Stimulated activated memory B cell treated with anti-CD40 and anti-IgM and Interleukin-4, amounts not matched to agents 10 μg/mL and 1 μg/mL and 100 μg/mL, for 72 hours (primary cell): ENCODE data around the gene ADARB2.

Source experiments
- ATAC-seq: fragments of 150-1000 bp; cut with Tn5 transposase; 2 replicates; pipeline ENCODE4 v1.10.0; 2021
- H3K27ac Mint-ChIP-seq: one replicate; pipeline ENCODE4 v1.8.0; 2022; ENCODE audit warnings: mild to moderate bottlenecking, mixed read lengths
- H3K27me3 Mint-ChIP-seq: one replicate; pipeline ENCODE4 v1.8.0; 2022; ENCODE audit warnings: mixed read lengths
- H3K36me3 Mint-ChIP-seq: one replicate; pipeline ENCODE4 v1.8.0; 2022; ENCODE audit warnings: mixed read lengths
- H3K4me1 Mint-ChIP-seq: one replicate; pipeline ENCODE4 v1.8.0; 2022; ENCODE audit warnings: mixed read lengths
- H3K4me3 Mint-ChIP-seq: one replicate; pipeline ENCODE4 v1.8.0; 2022; ENCODE audit warnings: mild to moderate bottlenecking, moderate library complexity, mixed read lengths
- H3K9me3 Mint-ChIP-seq: one replicate; pipeline ENCODE4 v1.8.0; 2022; ENCODE audit warnings: mixed read lengths

Gene ADARB2

DNA sequence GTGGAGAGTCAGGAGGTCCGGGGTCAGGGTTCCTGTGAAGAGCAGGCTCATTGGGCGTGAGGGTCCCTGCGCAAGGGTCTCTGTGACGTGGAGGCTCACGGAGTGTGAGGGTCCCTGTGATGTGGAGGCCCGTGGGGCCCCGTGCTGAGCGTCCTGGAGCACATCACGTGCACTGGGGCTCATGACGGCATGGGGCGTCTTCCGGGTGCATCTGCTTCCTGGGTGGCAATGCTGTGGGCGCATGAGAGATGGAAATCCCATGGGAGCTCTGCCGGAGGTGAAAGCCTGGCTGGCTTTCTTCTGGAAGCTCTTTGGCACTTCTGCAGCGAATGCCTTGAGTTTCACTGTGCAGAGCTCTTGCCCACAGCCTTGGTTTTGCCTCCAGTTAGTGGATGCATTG, 609.7 kb downstream of the ADARB2 start:
- no peak overlapping the region for H3K27ac Mint-ChIP-seq
- no peaks in the 10 kb centered on the region for H3K27me3 Mint-ChIP-seq
- ATAC-seq = no peak
- H3K36me3 Mint-ChIP-seq = peaks cover 86% of the 10 kb centered on the region
- H3K9me3 Mint-ChIP-seq = no peaks in the 10 kb centered on the region
- H3K4me1 Mint-ChIP-seq = peaks cover 6% of the 10 kb centered on the region
- H3K4me3 Mint-ChIP-seq = no peak overlapping the region
